Hindlimb muscle (tissue), 1 donor: ENCODE results near the gene TMCO1. TPM values are rescaled to one million over a fixed set of nuclear protein-coding genes. Genes with fewer than 3 reads are reported as not detected.
A peak's percentile ranks its signal among the peaks of the same experiment; 100 is the strongest.
"Not testable (repeated sequence)": the region's sequence is repeated elsewhere in the genome, so short reads cannot be mapped to it uniquely, and the experiment has no call there.

ENCODE experiments used
- DNase-seq: peaks from one replicate; pipeline ENCODE4 v3.0.0-alpha.2; 2013
- polyA plus RNA-seq: library from polyadenylated mRNA; unstranded; fragments of 120-200 nt; gene quantifications from one replicate; pipeline ENCODE4 v1.2.1, GENCODE V29; 2013; ENCODE audit not compliant: insufficient read length

TMCO1 gene, protein sequence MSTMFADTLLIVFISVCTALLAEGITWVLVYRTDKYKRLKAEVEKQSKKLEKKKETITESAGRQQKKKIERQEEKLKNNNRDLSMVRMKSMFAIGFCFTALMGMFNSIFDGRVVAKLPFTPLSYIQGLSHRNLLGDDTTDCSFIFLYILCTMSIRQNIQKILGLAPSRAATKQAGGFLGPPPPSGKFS
- polyA plus RNA-seq: 48.7 TPM

DNA sequence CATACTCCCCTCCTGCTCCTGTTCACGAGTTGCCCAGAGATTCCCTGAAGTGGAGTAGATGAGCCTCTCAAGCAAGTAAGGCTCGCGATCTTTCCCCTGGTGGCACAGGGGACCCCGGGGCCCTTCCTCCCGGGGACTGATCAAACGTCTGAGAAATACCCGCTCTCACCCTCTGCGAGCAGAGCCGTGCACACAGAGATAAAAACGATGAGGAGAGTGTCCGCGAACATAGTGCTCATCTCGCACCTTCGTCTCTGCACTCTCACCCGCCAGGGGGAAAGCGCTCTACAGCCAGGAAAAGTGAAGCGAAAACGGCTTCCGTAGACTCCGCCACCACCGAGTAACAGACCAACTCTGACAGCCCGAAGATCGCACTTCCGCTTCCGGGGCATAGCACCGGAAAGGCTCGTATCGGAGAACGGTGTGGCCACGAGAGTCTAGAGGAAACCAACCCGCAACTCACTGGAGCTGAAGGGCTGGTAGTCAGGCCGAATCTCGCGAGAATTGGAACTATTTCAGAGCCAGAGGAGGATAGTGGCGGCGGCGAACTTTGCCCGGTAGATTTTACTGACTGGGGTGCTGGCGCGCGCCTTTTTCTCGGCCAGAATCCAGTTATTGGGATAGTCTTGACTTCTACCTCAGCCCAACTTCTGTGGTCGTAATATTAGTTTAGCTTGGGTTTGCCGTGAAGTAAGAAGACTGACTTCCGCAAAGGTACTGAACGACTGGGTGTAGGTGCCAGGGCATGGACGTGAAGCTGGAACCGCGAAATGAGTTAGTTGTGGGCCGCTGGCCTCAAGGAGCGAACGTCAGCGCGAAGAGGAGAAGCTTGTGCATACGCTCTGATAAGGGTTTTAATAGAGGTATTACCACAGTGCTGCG is at the start of gene TMCO1:
TMCO1 (minus strand) TSS at position 356 of the 882 bp plus-strand sequence; CDS start at position 239, 117 bp downstream.
- peak; percentile 96 for DNase-seq

DNA sequence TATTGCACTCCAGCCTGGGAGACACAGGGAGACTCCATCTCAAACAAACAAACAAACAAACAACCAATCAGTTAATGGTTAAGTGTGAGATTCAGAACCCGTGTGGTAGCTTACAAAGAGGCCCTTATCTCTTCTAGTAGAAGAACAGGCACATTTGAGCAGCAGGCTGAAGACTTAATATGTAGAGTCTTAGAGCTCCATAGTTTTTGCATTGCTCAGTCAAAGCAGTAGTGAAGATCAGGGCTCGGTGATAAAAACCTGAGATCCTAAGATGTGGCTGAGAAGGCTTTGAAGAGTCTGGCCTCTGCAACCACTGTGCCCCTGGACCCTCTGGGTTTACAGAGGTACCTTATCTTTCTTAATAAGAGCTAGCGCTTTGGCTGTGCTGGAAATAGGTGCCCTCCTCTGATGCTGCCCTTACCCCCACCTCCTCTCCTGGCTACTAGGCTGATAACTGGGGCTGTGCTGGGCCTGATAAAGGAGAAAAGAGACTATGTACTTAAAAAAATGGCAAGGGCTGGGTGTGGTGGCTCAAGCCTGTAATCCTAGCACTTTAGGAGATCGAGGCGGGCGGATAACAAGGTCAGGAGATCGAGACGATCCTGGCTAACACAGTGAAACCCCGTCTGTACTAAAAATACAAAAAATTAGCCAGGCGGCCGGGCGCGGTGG is 48.3 kb upstream of the TMCO1 start:
- DNase-seq: no peak

DNA sequence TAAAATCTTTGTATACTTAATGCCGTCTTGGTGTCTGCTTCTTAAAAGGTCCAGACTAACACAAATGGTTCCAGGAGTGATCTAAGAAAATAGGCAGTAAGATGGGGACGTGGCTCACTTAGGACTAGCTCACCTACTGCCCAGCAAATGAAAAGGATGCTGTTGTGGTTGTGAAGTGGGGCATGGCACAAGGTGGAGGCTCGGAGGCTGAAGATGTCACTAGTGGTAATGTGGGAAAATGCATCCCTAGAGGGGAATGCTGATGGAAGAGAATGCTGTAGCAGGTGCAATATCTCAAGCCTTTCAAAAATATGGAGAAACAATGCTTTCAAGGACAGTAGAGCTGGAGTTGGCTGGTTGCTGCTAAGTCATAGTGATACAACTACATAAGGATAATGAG is 47.5 kb upstream of the TMCO1 start:
- no peak for DNase-seq

DNA sequence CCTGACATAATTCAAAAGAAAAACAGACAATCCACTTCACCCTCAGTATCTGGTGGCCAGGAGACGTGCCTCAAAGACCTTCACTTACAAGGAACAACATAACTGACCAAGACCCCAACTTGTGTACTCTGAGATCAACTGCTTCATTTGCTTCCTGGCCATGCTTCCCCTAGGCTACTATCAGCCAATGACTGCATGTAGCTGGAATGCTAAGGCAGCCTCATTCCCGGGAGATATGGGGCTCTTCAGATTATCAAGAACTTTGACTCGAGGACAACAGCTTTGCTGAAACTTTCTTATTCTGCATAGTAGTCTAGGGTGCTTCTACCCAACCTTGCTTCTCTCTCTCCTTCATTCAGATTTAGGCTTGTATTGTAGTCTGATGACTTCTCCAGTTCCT is 47.1 kb upstream of the TMCO1 start:
- DNase-seq: no peak

DNA sequence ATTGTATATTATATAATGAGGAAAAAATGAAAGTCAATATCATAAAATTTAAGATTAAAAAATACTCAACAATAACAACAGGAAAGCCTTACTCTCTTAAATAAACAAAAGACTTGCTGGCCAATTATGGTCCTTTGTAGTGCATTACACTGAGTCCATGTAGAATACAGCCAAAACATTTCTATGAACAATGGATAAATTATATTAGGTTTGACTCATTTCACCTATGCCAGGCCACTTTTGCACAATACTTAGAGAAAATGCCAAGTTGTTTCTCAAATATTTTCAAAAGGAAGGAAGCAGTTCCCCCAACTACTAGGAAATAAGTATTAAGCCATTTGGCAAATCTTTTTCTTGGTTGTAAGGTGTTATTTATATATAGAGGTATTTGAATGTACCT is 38.9 kb upstream of the TMCO1 start:
- DNase-seq: no peak

DNA sequence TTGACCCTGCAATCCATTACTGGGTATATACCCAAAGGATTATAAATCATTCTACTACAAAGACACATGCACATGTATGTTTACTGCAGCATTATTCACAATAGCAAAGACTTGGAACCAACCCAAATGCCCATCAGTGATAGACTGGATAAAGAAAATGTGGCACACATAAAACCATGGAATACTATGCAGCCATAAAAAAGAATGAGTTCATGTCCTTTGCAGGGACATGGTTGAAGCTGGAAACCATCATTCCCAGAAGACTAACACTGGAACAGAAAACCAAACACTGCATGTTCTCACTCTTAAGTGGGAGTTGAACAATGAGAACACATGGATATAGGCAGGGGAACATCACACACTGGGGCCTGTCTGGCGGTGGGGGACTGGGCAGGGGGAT is 35.8 kb upstream of the TMCO1 start:
- DNase-seq: not testable (repeated sequence)

DNA sequence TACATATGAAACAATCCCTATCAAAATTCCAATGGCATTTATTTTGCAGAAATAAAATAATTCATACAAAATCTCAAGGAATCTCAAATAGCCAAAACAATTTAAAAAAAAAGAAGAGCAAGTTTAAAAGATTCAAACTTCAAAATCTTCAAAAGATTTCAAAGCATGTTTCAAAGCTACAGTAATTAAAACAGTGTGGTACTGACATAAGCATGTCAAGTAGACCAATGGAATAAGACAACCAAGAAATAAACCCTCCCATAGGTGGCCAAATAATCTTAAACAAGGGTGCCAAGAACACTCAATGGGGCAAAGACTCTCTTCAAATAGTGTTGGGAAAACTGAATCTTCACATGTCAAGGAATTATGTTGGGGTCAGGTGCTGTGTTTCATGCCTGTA is 30.7 kb upstream of the TMCO1 start:
- DNase-seq: no peak

DNA sequence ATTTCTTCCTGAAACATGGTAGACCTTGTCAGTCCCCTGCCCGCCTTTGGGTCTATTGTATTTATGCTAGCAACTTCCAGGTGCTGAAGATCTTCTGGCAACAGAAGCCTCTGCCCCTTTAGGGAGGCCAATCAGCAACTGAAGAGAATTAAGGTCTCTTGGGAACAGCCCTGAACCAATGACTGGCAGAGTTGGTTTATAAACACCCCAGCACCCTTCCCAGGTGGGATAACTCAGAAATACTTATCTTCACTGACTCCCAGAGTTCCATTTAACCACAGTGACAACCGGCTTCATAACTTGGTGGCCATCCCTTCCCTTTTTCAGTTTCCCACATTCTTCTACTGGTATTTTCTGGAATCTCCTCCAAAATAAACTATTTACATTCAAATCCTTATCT is 27.2 kb upstream of the TMCO1 start:
- DNase-seq: no peak

DNA sequence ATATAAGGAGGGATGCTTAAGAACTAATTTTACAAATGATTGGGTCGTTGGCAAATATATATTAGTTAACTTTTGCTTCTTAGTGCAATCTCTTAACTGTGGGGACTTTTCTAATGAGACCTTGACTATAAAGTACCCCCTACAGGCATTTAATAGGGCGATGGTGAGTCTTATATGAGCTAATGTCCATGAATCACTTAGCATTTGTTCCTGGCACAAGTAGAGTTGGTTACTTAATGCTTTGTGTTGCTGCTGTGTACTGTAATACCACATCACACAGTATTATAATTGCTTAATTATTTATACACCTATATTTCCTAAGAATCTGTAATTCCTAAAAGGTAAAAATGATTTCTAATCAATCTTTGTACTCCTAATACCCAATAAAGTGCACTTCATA is 25.3 kb upstream of the TMCO1 start:
- DNase-seq: no peak

DNA sequence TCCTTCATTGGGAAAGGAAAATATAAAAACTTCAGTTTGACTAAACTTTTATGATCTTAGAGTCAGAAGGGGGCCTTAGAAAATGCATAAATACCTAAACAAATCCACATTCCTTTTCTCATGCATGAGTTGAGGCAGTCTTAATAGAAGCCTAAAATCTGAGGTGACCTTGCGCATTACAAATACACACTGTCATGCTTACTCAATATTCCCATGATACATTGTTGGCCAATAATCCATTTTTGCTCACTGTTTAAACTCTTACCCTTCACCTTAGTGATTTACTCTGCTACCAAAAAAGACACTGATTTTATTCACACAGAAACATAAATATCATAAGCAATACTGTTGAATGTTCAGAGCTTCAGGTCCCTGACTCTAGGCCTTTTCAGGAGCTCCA is 19.1 kb upstream of the TMCO1 start:
- no peak for DNase-seq

DNA sequence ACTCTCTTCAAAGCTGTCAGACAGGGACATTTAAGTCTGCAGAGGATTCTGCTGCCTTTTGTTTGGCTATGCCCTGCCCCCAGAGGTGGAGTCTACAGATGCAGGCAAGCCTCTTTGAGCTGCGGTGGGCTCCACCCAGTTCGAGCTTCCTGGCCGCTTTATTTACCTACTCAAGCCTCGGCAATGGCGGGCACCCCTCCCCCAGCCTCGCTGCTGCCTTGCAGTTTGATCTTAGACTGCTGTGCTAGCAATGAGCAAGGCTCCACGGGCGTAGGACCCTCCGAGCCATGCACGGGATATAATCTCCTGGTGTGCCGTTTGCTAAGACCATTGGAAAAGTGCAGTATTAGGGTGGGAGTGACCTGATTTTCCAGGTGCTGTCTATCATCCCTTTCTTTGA is 14.9 kb upstream of the TMCO1 start:
- not testable (repeated sequence) for DNase-seq

DNA sequence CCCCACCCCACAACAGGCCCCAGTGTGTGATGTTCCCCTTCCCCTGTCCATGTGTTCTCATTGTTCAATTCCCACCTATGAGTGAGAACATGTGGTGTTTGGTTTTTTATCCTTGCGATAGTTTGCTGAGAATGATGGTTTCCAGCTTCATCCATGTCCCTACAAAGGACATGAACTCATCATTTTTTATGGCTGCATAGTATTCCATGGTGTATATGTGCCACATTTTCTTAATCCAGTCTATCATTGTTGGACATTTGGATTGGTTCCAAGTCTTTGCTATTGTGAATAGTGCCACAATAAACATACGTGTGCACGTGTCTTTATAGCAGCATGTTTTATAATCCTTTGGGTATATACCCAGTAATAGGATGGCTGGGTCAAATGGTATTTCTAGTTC is 9.5 kb upstream of the TMCO1 start:
- not testable (repeated sequence) for DNase-seq

DNA sequence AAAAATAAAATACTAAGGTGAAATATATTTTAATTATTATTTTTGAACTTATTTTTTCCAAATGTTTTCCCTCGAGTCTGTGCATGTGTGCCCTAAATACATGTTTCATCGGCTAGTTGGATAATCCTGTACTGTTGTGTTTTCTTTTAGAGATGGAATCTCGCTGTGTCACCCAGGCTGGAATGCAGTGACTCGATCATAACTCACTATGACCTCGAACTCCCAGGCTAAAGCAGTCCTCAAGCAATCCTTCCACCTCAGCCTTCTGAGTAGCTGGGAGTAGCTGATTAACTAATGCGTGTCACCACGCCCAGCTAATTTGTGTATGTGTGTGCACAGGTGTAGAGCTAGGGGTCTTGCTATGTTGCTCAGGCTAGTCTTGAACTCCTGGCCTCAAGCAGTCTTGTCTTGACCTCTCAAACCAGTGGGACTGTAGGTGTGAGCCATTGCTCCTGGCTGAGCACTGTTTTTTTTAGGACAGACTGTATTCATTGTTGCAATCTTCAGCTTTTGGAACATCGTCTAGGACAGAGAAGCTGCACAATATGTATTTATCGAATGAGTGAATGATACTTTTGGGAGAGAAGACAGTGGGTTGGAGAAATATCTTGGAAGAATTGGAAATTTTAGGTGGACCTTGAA is 4.8 kb upstream of the TMCO1 start:
- DNase-seq: no peak

DNA sequence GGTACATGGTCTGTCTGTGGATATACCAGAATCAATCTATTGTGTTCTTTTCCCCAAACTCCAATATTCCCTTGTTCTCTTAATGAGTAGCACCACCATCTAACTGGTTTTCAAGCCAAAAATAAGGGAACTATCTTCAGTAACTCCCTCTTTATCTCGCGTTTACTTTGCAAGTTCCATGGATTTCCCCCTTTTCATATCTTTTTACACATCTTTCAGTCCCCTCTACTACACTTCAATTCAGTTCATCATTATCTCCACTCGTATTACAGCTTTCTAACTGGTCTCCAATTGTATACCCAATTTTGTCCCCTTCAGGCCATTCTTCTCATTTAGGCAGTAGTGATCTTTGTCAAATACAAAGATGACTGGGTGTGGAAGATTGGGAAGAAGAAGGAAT is 4.1 kb upstream of the TMCO1 start:
- DNase-seq: no peak

DNA sequence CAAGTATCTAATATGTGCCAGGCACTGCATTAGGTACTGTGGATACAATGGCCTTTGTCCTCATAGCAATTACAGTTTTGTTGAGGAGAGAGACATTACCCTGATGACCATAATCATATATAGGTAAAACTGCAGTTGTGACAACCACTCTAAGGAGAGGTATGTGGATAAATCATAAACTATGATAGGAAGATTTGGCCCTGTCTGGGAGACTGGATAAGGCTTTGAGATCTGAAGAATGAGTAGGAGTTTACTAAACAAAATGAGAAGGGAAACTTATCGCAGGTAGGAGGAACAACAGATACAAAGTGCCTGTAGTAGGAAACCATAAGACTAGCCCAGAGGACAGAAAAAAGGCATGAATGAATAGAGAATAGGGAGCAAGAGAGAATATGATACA is 4.4 kb downstream of the TMCO1 start:
- no peak for DNase-seq

DNA sequence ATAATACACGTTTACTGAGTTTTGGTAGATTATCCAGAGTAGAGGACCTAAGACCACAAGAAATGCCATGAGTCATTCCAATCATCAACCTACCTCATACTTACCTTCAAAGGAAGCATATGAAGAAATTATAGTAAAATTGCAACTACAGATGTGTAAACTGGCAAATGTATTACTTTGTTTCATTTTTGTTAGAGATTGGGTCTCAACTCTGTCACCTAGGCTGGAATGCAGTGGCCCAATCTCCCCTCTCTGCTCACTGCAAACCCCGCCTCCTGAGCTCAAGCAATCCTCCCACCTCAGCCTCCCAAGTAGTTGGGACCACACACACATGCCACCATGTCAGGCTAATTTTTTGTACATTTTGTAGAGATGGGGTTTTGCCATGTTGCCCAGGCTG is 5.2 kb downstream of the TMCO1 start:
- no peak for DNase-seq

DNA sequence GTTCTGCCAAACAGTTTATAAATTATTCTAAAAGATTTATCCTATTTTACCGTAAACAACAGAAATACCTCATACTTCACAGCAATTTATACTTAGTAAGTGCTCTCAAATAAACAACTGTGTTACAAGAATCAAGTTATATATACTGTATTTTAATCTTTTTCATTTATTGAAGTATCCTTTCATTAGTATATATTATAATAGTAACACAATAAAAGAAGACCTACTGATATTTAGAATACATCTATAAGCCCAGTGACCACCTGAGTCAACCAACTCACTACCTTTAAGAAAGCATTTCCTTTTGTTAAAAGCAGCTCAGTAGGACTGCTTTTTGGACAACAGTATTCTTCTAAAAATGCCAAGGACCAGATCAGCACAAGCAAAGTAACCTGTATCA is 5.9 kb downstream of the TMCO1 start:
- no peak for DNase-seq

DNA sequence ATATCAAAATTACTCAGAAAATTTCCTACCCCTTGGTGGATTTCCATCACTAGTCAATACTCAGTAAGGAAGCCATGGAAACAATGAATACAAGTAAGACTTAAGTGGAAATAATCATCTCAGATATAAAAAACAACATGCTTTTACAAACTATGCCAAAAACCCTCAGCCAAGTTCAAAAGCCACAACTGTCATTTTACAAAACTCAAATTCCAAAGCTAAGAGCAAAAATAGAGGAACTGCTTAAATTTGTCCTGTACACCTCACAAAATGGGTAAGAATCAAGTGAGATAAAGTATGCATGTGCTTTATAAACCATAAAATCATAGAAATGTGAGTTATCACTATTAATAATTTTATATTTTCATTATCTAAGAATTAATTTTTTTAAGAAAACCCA is 9.6 kb downstream of the TMCO1 start:
- DNase-seq: no peak

DNA sequence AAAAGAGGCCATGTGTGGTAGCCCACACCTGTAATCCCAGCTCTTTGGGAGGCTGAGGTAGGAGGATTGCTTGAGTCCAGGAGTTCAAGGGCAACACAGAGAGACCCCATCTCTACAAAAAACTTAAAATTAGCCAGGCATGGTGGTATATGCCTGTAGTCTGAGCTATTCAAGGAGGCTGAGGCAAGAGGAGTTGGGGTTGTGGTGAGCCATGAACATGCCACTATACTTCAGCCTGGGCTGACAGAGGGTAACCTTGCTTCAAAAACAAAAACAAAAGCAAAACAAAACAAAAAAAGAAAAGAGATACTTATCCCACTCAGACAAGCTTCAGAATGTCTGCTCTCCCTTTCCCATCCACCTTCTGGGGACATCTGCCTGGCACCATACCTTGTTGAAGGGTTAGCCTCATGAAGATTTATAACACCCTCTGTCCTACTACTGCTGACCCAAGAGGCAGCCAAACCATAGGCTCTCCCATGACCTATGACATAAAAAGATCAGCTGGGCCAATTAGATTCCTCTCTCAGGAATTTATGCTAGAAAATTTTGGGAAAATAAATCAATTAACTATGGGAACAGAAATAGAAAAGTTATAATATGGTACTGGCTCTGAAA is 13.2 kb downstream of the TMCO1 start:
- no peak for DNase-seq

DNA sequence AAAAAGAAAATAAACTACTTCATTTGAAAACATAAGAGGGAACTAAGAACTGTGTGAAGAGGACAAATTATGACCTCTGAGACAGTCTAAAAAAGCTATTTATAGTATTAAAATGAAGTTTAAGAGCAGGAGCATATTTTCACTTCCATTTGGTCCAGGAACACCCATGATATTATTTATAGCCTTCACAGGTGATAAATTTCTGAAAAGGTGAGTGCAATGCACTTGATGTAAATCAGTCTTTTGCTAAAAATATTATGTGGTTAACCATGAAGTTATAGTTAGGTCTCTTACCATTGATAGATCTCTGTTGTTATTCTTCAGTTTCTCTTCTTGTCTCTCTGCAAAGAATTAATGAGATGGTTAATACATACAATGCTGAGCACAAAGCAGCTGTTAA is 14.7 kb downstream of the TMCO1 start:
- DNase-seq: no peak

DNA sequence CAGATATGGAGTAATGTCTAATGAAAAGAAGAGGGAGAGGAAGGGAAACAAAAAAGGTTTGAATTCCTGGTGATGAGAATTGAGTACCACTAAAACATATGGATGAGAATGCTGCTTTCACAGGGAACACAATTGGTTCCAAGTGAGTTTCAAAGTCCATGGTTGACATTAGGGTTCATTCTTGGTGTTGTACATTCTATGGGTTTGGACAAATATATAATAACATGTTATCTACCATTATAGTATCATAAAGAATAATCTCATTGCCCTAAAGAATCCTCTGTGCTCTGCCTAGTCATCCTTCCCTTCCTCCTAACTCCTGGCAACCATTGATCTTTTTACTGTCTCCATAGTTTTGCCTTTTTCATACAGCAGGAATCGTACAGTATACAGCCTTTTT is 20.1 kb downstream of the TMCO1 start:
- DNase-seq: no peak

DNA sequence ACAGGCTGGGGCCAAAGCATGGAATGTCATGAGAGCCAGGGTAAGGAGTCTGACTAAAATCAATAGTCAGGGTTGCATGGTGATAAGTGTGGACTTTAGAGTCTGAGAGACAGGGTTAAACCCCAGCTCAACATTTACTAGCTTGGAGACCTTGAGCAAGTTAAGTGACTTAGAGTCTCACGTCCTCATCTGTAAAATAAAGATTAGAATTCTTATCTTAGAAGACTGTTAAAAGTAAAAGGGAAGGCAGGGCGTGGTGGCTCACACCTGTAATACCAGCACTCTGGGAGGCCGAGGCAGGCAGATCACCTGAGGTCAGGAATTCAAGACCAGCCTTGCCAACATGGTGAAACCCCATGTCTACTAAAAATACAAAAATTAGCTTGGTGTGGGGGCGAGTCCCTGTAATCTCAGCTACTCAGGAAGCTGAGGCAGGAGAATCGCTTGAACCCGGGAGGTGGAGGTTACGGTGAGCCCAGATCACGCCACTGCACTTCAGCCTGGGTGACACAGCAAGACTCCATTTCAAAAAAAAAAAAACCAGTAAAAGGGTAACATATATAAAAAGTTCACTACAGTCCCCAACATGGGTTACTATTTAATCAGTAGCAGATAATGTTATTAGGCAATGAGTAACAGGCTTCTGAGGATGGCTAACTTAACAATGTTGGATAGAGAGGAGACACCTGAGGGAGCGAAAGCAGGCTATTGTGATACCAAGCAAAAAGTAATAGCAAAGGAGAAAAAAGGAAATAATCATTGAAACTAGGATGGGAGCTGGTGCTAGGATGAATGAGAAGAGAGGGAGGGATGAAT is 20.8 kb downstream of the TMCO1 start:
- no peak for DNase-seq
